HG03135 (cell line): ENCODE results near the gene S100PBP.

ENCODE experiments used
- ATAC-seq: cut with Tn5 transposase; IDR thresholded peaks from one replicate; pipeline ENCODE4 v1.9.1; 2021; ENCODE audit warnings: mild to moderate bottlenecking, moderate library complexity; ENCODE audit not compliant: unreplicated experiment

Gene S100PBP

DNA sequence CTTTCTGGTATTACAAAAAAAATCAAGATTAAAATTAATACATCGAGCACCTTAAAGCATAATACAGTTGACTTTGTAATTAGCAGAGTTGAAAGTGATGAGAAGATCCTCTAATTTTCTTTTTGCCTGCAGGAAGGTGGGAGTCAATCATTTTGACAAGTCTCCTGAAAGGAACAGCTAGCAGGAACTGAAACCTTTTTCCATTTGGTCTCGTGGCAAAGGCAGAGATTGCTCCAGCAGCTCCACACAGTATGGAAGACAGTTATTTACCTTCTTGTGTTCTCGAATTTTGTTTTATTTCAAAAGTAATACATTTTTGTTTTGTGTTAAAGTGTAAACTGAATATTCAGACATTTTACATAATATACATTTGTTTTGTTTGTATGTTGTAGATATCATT is 7.7 kb downstream of the S100PBP start:
- ATAC-seq = no peak

DNA sequence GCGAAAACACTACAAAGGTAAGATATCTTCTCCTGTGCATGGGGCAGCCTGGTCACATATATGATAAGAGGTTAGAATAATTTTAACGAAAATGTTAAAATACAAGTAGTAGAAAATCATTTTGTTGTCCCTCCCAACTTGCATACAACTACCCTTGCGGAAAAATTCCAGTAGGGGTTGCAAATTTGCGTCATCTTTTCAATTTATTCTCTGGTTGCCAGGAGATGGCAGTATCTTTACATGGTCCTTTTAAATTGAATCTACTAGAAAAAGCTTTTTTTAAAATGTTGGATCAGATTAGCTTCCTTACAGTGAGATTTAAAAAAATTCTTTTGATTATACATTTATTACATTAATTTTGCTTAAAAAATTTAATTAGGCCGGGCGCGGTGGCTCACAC is 10.9 kb downstream of the S100PBP start:
- no peak for ATAC-seq

DNA sequence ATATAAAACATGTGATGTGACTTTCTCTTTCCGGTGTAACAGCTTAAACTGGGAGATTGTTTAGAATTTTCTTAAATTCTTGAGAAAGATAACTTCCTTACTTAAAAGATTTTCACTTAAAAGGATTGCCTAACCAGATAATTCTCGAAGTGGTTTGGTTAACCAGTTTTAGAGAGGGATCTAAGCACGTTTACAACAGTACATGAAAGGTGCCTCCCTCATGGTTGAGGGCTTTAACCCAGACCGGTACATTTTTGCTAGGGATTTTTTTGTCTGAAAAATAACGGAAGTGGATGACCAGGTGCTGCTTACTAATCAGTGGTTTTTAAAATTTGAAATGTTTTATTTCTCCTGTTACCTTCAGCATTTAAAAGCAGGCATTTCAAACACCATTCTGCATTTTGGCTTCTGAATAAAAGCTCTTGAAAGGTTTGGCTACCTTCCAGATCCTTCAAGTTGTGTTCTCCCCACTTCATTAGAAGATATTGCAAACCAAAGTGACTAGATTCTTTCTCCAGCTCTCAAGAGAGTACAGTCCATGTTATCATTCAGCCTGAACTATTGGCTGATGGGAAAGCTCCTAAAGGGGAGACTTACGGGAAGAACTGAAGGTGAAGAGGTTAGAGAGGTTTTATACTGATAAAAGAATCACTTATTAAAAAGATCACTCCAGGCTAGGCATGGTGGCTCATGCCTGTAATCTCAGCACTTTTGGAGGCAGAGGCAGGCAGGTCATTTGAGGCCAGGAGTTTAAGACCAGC is 12.8 kb downstream of the S100PBP start:
- no peak for ATAC-seq

DNA sequence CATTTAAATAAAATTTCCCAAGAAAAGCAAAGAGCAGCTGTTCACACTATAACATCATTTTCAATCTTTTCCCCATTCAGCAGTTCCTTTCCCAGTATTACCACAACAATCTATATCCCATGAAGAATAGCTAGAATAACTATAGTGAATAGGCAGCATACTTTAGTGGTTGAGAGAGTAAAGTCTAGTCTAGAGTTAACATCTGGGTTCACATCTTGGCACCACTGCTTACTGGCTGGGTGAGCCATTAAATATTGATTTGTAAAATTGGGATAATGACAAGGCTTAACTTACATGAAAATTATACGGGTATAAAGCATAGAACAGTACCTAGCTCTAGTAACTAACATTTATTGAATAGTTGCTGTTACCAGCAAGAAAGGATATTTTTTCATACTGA is 14.4 kb downstream of the S100PBP start:
- ATAC-seq = no peak

DNA sequence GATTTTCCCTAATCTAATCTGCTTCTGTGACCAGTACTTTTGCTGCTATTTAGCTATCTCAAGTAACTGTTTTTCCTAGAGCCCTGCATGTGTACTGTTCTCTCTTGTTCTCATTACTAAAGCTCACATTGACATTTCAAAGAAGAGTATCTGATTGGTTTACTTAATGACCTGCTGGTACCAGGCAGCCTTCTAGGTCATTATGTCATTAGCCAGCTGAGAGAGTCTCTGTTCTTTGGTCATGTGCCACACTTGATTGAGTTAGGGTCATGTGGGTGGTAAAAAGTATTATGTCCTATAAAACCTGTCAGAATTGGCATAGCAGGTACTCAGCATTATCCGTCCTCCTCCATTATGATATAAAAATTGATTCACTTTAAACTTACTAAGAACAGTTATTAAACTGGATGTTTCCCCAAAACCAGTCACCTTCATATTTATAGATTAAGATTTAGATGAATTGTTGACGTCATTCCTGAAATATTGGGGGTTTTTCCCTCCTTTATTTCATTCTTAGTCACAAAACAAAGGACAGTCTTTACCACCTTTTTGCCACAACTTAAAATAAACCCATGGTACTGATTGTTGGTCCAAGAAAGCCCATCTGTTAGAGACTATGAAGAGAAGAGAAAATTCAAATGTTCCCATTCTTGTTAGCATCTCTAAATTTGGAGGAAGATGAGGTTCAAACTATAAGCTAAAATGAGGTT is 31.1 kb downstream of the S100PBP start:
- no peak for ATAC-seq

DNA sequence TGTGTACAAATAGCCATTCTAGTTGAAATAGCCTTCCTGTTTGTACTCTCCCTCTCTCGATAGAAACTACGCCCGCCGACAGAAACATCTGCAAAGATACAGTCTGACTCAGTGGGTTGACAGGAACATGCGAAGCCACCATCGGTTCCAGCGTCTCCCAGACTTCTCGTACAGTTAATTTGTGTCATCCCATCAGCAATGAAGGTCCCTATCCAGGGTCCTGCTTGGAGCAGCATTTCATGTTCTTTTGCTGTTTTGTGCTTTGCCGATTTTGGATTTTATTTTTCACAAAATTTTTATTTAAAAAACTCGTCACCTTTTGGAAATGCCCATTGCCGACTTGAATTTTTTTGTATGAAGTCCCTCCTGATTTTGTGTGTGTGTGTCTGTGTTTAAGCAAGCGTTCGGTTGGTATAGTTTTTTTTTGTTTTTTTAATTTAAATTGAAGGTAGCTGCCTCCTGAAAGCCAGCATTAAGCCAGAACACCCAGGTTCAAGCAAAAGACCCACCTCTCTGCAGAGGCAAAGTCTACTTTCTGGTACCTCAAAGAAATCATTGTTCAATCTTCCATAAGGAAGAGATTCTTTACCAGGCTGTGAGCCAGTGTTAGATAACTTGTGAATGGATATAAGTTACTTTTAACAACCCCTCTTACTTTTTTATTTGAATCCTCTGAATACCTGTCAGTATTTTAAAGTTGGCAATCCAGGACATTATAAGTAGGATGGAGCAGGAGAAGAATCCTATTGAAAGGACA is 38.6 kb downstream of the S100PBP start:
- ATAC-seq = no peak

DNA sequence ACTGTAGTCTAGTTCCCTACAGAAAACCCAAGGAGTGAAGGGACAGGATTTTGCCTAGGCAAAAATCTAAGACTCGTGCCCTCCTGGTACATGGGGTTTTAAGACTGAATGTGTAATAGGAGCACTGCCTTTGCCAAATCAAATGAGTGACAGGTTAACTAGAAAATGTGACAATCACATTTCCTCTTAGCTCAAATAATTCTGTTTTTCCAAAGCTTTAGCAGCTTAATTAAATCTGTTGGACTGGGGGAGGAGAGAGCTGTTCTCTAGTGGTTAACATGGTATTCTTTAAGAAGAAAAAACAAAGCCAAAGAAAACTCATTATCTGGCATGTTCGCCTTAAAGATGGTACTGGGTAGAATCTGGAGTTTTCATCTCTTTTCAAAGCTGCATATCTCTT is 40.7 kb downstream of the S100PBP start:
- ATAC-seq = no peak

DNA sequence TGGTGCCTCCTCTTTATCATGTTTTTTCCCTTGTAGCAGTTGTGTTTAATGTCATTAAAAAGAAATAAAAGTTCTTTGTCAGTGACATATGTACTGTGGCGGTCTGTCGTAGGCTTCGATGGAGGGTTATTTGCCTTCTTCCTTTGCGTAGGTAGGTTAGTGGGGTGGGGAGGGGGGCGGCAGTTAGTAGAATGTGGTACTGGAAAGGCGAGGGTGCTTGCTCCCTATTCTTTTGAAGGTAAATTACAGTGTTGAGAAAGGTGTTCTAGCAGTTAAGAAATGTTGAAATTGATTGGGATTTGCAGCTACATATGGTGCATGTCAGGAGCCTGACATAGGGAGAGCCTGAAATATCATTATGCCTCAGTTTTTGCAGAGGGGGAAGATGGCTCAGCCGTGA is 41.3 kb downstream of the S100PBP start:
- ATAC-seq = no peak

DNA sequence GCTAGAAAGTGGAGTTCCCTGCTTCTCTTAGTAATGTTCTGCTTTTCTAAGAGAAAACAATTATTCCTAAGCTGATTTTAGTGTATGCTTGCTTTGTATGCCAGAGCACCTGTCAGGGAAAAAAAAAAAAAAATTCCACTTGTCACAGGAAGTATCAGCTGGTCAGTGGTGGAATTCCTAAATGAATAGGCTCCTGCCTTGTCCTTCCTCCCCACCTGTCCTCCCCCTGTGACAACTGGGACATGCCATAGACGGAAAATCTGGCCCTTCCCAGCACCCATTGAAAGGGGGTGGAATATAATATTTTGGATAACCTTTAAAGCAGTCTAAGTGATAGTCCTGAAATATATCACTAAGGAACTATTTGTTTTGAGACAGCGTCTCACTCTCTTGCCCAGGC is 42.5 kb downstream of the S100PBP start:
- no peak for ATAC-seq

DNA sequence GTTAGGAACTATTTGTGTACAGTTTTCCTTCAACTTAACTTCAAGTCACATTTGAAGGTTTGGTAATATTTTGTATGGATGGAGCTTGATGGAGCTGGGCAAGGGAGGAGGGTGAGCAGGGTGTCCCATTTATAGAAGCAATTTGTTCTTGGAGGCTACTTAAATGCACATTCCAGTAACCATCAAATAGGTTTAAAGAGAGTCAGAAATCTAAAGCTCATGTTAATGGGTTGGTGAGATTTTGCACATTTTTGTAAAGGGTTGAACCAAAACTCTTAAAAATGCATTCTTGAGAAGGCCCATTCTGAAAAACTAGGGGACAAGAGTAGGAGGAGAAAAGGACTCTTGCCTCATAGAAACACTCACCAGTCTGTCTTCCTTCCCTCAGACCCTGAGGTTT is 43.1 kb downstream of the S100PBP start:
- no peak for ATAC-seq

DNA sequence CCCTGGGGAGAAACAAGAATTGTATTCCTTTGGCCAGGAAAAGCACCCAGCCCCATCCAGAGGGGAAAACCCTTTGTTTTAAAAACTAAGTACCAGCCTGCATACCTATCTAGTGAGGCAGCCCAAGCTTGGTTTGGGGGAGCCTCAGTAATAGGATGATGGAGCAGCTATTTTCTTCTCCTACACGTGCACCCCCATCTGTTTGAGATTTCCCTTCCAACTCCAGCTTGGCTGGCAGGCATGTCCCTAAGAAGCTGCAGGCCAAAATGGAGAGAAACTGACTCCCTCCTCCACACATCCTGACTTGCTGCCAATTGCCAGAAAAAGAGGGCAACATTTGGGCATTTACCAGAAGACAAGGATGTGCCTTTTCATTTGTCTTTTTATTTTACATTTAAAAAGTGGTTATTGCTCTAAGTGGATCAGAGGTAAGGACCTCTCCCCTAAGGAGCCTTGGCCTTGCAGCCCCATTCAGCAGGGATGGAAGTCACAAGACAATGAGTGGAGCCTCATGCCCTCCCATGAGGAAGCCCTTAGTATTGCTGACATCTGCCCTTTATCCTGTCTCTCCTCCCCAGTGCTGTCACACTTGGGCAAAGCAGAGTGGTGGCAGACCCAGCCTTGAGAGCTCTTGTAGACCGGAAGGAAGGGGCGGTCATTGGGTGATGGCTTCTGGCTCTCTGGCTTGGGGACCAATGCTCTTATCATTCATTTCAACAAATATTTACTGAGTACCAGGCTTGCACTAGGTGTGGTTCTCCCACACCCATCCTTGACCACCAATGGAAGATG is 44.6 kb downstream of the S100PBP start:
- ATAC-seq = no peak

DNA sequence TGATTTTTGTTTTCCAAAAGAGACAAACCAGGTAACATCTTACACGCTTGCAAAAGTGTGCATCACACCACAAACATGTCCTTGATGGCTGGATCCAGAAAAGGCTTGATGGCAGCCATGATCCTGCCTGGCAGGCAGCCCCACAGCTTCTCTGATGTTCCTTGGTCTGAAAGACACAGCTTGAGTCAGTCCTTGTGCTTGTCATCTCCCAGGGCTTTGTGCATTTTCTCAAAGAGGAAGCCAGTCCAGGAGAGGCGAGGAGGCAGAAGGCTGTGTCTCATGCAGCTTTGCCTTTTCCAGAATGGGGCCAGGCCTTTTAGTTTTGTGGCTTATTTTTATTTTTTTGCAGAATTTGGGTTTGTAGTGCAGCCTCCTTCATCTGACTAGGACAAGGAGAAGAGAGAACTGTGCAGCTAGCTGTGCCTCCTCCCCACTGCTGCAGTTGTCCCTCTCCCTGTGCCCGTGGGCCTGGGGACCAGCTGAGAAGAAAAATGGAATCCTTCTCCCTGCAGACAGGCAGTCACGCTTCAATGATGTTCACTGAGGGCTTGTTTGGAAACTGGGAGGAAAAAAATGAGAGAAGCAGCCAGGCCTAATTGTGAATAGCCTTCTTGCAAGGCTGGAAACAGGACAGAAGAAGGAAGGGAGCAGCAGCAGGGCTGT is 45.9 kb downstream of the S100PBP start:
- no peak for ATAC-seq

DNA sequence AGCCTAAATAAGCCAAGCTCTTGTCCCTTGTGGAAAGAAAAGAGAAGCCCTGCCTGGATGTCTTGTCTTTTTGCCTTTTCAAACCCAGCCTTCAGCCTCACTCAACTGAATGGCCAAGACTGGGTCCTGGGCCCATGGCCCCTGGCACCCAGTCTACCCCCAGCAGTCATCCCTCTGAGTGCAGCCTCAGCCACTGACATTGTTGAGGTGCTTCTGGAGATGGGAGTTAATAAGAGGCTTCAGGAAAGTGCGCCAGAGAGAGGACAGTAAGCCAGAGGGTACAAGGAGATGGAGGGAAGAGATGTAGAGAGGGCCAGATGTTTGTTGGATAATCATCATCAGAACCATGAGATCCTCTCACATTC is 46.4 kb downstream of the S100PBP start:
- ATAC-seq = no peak

DNA sequence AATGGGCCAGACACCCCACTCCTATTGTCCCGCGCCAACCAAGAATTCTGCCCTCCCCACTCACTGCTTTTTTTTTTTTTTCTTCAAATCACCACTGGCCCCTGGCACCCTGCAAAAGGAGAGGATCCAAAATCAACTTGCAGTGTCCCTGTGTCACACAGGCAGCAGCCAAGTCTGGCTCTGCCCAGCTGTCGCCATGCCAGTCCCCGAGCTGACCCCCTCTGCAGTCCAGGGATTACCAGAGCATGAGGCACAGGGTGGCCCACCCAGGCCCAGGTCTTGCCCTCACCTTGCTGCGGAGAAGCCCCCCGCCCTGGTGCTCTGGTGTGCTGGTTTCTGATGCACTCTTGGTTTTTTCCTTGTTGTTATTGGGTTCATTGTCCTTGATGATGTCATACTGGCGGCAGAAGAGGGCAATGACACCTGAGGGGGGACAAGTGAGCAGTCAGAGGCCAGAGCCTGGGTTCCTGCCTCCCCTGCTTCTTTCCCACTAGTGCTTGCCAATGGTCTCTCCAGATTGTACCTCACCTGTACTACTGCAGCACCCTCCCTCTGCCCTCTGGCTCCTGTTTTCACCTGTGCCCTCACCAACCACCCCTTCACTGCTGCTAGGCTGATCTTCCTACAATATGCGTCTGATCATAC is 47.0 kb downstream of the S100PBP start:
- no peak for ATAC-seq

DNA sequence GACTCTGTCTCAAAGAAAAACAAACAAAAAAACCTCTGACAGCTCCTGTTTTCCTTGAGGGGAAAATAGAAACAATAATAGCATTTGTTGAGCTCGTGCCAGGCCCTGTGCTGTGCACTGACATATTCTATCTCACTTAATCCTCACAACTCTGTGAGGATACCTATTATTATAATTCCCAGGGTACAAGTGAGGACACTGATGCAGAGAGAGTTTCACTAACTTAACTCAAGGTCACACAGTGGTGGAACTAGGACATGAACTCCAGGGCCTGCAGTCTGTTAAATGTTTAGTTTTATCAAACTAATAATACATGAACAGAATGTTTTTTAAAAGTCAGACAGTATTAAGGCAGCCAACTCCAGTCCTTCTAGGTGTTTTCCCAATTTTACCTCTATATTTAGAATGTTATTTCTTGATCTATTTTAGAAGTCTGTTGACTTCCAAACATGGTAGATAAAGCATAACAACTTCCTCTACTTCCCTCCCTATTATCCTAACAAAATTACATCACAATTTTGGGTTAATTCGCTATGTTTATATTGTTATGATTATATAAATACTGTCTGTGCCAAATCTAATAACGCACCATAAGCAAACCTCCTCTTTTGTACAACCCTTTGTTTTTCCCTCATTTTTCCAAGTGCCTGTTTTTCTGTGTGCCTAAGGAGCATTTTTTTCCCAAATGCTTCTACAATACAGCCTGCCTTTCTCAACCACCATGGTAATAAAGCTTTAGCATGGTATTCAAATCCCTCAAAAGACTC is 48.4 kb downstream of the S100PBP start:
- ATAC-seq = no peak

DNA sequence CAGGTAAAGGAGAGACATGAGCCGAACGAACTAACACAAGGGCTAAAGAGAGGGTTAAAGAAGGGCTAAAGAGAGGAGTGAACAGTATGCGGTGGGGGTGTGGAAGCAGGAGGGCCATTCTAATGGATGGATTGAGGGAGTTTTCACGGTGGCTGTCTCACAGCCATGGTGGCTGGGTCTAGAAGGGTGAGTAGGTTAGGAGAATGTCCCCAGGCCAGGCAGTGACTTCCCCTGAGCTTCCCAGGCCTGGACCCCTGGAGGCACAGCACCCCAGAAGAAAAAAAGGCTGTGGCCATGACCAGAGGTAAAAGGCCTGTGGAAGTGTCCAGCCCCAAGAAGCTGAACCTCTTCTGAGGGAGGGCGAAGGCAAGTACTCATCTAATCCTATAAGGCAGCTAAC is 49.7 kb downstream of the S100PBP start:
- no peak for ATAC-seq

DNA sequence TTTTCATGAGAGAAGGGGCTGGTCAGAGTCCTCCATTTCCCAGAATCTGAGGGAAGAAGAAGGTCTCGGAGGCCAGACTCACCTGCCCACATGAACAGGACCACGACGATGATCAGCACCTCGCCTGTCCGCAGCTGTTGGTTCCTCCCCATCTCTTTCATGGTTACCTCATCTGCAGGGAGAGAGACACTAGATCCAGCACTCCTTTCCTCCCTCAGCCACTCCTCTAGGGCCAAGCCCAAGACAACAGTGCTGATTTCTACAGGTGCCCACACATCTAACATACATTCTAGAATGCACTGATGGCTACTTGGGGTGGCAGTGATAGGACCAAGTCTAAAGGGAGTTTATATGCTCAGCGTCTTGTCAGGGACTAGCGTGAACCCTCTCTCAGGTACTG is 50.2 kb downstream of the S100PBP start:
- ATAC-seq = no peak

DNA sequence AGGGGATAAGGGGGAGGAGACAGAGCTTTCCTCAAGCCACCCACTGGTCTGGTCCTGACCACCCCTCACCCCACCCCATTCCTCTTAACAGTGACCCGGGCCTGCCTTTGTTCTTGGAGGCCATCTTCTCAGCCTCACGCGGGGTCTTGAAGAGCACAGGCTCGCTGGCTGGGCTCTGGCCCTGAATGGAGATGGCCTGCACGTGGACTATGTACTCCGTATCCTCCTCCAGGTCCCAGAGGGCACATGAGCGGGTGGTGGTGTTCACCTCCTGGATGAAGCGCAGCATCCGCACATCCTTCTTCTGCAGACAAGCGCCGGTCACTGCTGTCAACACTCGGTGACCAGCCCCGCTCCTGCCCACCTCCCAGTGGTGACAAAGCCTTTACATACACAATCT is 50.6 kb downstream of the S100PBP start:
- no peak for ATAC-seq

DNA sequence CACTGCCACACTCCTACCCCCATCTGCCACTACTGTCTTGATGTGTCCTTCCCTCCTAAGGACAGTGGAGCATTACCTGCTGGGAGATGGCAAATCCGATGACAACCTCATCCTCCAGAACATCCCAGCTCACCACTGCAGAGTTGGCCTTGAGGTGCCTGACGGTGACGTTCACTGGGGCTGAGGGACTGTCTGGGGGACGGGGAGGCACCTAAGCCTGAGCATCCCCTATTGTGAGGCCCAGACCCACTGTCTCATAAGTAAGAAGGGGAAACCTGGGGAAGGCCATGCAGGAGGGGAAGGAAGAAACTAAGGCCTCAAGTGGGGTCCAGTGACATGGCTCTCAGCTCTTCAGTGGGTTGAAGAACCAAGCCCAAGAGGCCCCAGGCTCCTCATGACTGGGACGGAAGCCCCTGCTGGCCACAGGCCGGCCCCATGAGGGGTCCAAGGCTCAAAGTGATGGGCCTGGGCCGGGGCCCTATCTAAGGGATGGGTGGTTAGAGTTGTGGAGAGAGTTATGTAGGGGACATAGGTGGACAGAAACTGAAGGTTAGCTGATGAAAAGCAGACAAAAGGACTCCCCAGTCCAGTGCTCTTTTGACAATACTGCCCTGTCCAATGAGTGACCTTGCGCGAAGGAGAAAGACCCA is 51.5 kb downstream of the S100PBP start:
- ATAC-seq = no peak
